Nephron progenitor cell (in vitro differentiated cells): ENCODE measurements around the gene FOXL3.

Experiments
- DNase-seq: peaks from one replicate; pipeline ENCODE4 v3.0.0; 2021
- H3K27ac Mint-ChIP-seq: 2 replicates; pipeline ENCODE4 v1.8.0; 2021; ENCODE audit warnings: mild to moderate bottlenecking, moderate library complexity, mixed read lengths
- H3K27me3 Mint-ChIP-seq: 2 replicates; pipeline ENCODE4 v1.8.0; 2021; ENCODE audit warnings: mild to moderate bottlenecking, low read depth, mixed read lengths; ENCODE audit not compliant: poor library complexity
- H3K36me3 Mint-ChIP-seq: 2 replicates; pipeline ENCODE4 v1.8.0; 2021; ENCODE audit warnings: low read depth, mixed read lengths
- H3K4me1 Mint-ChIP-seq: 2 replicates; pipeline ENCODE4 v1.8.0; 2021; ENCODE audit warnings: mixed read lengths
- H3K4me3 Mint-ChIP-seq: 2 replicates; pipeline ENCODE4 v1.8.0; 2021; ENCODE audit warnings: mild to moderate bottlenecking, moderate library complexity, mixed read lengths
- H3K9me3 Mint-ChIP-seq: 2 replicates; pipeline ENCODE4 v1.8.0; 2021; ENCODE audit warnings: mild to moderate bottlenecking, moderate library complexity, mixed read lengths
- TF ChIP-seq, protein P1 (sequence below): fragments of 200-600 bp; sonication (generic); IDR thresholded peaks from 2 replicates; pipeline ENCODE4 v1.5.0; 2021; ENCODE audit warnings: antibody characterized with exemption

The FOXL3 gene

DNA sequence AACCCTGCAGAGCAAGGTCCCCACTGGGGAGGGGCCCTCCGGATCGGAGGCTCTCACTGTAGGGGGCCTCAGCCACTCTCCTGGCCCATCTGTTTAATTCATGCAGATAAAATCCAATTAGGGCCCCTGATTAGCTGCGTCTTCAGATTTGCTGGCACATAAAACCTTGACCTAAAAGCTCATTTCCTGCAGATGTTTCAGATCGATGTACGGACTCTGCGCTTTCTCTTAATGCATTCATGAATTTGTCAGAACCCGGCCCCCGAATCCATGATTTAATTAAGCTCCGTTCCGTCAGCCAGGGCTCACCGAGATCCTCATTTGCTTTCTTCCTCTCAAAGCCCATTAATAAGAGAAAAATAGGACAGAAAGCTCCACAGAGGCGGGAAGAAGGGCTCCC is 40.0 kb upstream of the FOXL3 start:
- Mint-ChIP-seq H3K4me3 (no peak overlapping the region), H3K4me1 (peaks cover 13% of the 10 kb centered on the region), H3K27ac (peak overlapping the region; percentile 54), H3K9me3 (peaks cover 8% of the 10 kb centered on the region), H3K36me3 (peaks cover 4% of the 10 kb centered on the region), H3K27me3 (peaks cover 6% of the 10 kb centered on the region)
- TF ChIP-seq, protein P1, sequence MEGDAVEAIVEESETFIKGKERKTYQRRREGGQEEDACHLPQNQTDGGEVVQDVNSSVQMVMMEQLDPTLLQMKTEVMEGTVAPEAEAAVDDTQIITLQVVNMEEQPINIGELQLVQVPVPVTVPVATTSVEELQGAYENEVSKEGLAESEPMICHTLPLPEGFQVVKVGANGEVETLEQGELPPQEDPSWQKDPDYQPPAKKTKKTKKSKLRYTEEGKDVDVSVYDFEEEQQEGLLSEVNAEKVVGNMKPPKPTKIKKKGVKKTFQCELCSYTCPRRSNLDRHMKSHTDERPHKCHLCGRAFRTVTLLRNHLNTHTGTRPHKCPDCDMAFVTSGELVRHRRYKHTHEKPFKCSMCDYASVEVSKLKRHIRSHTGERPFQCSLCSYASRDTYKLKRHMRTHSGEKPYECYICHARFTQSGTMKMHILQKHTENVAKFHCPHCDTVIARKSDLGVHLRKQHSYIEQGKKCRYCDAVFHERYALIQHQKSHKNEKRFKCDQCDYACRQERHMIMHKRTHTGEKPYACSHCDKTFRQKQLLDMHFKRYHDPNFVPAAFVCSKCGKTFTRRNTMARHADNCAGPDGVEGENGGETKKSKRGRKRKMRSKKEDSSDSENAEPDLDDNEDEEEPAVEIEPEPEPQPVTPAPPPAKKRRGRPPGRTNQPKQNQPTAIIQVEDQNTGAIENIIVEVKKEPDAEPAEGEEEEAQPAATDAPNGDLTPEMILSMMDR = no peak
- no peak for DNase-seq

DNA sequence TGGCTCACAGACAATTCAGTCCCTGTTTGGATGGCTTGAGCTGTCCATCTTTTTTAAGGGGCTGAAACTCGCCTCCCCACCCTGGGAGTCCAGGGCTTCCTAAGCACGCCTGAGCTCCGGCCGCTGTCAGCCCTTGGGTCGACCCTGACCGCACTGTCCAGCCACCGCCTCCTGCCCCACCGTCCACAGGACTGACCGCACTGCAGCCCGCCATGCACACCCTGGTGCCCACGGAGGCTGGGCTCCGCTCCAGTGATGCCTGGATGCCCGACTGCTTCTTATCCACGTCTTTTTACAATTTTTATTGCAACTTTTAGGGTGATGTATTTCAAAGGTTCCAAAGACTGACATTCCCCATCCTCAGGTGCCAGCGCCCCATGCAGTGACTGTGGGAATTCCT is 39.4 kb upstream of the FOXL3 start:
- H3K27ac Mint-ChIP-seq = peak overlapping the region; percentile 48
- peaks cover 13% of the 10 kb centered on the region for H3K4me1 Mint-ChIP-seq
- peaks cover 13% of the 10 kb centered on the region for H3K9me3 Mint-ChIP-seq
- TF ChIP-seq, protein P1 = no peak
- DNase-seq = no peak
- H3K27me3 Mint-ChIP-seq = peaks cover 6% of the 10 kb centered on the region
- peaks cover 10% of the 10 kb centered on the region for H3K36me3 Mint-ChIP-seq
- no peak overlapping the region for H3K4me3 Mint-ChIP-seq

DNA sequence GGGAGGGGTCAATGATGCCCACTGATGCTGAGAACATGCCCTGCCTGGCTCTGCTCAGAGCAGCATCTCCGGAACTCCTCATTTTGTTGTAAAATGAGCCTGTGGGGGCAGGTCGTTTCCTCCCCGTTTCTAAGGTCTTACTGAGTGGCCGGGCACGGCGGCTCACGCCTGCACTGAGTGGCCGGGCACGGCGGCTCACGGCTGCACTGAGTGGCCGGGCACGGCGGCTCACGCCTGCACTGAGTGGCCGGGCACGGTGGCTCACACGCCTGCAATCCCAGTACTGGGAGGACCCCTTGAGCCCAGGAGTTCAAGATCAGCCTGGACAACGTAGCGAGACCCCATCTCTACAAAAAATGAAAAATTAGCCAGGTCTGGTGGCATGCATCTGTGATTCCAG is 39.0 kb upstream of the FOXL3 start:
- Mint-ChIP-seq H3K9me3 (peaks cover 16% of the 10 kb centered on the region), H3K36me3 (peaks cover 11% of the 10 kb centered on the region), H3K4me3 (no peak overlapping the region), H3K27me3 (peaks cover 6% of the 10 kb centered on the region), H3K4me1 (peaks cover 13% of the 10 kb centered on the region), H3K27ac (peak overlapping the region; percentile 48)
- TF ChIP-seq, protein P1 = no peak
- no peak for DNase-seq

DNA sequence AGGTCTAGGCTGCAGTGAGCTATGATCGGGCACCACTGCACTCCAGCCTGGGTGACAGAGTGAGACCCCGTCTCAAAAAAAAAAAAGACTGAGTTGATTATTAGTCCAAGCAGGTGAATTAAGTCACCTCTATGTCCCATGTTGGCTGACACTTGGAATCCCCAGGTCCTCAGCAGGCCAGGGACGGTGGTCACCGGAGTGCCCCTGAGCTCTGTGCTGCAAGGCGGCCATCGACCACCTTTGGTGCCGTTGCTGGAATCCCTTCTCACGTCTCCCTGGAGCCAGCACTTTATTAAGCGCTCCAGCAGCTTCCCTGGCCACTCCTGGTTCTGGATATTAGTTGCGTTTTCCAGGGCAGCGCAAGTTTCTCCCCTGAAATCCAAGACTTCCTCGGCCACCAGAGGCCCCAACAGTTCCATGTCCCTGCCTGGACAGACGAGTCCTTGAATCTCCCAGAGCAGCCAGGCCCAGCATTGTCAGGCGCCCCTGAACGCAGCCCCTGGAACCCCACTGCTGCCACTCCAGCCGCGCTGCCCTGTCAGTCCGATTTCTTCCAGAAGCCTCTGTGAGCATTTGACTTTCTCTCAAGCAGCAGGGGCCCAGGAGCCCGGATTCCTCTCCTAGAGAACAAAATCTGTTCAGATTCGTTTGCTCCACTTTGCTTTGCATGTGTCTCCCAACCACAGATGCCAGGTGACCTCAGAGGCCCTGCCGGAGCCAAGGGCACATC is 38.4 kb upstream of the FOXL3 start:
- H3K27me3 Mint-ChIP-seq = peaks cover 6% of the 10 kb centered on the region
- no peak overlapping the region for H3K4me3 Mint-ChIP-seq
- peaks cover 8% of the 10 kb centered on the region for H3K4me1 Mint-ChIP-seq
- H3K27ac Mint-ChIP-seq = peak overlapping the region; percentile 39
- DNase-seq = no peak
- TF ChIP-seq, protein P1 = no peak
- H3K9me3 Mint-ChIP-seq = peaks cover 18% of the 10 kb centered on the region
- H3K36me3 Mint-ChIP-seq = peaks cover 12% of the 10 kb centered on the region

DNA sequence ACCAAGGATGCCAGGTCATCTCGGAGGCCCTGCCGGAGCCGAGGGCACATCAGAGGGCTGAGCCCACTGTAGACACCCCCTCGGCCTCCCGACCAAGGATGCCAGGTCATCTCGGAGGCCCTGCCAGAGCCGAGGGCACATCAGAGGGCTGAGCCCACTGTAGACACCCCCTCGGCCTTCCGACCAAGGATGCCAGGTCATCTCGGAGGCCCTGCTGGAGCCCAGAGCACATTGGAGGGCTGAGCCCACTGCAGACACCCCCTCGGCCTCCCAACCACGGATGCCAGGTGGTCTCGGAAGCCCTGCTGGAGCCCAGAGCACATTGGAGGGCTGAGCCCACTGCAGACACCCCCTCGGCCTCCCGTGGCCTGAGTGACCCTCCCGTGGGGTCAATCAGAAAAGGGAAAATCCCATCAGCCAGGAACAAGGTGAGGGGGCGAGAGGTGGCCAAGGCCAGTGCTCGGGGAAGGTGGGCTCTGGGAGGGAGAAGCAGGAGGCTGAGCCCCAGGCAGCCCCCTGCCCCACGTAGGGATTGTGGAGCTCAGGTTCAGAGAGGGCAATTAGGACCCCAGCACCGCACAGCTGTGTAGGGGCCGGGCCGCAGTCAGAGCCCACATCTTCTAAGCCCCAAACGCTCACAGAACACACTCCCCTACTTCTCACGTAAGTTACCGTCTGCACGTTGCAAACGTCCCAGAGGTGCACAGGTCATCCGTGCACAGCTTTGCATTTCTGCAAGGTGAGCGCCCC is 37.6 kb upstream of the FOXL3 start:
- H3K27me3 Mint-ChIP-seq = peaks cover 6% of the 10 kb centered on the region
- no peak overlapping the region for H3K4me3 Mint-ChIP-seq
- no peak overlapping the region for H3K27ac Mint-ChIP-seq
- TF ChIP-seq, protein P1 = no peak
- H3K9me3 Mint-ChIP-seq = peaks cover 22% of the 10 kb centered on the region
- H3K4me1 Mint-ChIP-seq = peaks cover 4% of the 10 kb centered on the region
- DNase-seq = no peak
- peaks cover 15% of the 10 kb centered on the region for H3K36me3 Mint-ChIP-seq
